Glutamatergic neuron (in vitro differentiated cells): Measurements from ENCODE around the gene PIK3R4. TPM values are rescaled to one million over a fixed set of nuclear protein-coding genes. Genes with fewer than 3 reads are reported as not detected.

Source experiments
- DNase-seq: peaks from one replicate; pipeline ENCODE4 v3.0.0; 2022
- H3K27ac Mint-ChIP-seq: one replicate; pipeline ENCODE4 v1.8.0; 2020; ENCODE audit warnings: mild to moderate bottlenecking, mixed read lengths, inconsistent platforms; ENCODE audit not compliant: unreplicated experiment
- H3K27me3 Mint-ChIP-seq: one replicate; pipeline ENCODE4 v1.8.0; 2020; ENCODE audit warnings: mild to moderate bottlenecking, moderate library complexity, mixed read lengths, inconsistent platforms; ENCODE audit not compliant: unreplicated experiment
- H3K36me3 Mint-ChIP-seq: one replicate; pipeline ENCODE4 v1.8.0; 2020; ENCODE audit warnings: mild to moderate bottlenecking, mixed read lengths, inconsistent platforms; ENCODE audit not compliant: unreplicated experiment
- H3K4me1 Mint-ChIP-seq: one replicate; pipeline ENCODE4 v1.8.0; 2020; ENCODE audit warnings: mild to moderate bottlenecking, low read depth, mixed read lengths, inconsistent platforms; ENCODE audit not compliant: unreplicated experiment
- H3K4me3 Mint-ChIP-seq: one replicate; pipeline ENCODE4 v1.8.0; 2020; ENCODE audit warnings: mild to moderate bottlenecking, mixed read lengths, inconsistent platforms; ENCODE audit not compliant: unreplicated experiment
- H3K9me3 Mint-ChIP-seq: one replicate; pipeline ENCODE4 v1.8.0; 2020; ENCODE audit warnings: mild to moderate bottlenecking, moderate library complexity, mixed read lengths, inconsistent platforms; ENCODE audit not compliant: unreplicated experiment
- total RNA-seq: library from RNA; stranded (reverse); fragmentation: NEBNext Ultra II Directional; extraction: Animal tissue kit (Norgen Biotek cat#: 25700); gene quantifications from one replicate; pipeline ENCODE4 v1.2.1, GENCODE V29; 2021; ENCODE audit not compliant: unreplicated experiment
- TF ChIP-seq, protein P1 (sequence below): fragments of 200-600 bp; sonication (generic); IDR thresholded peaks from one replicate; pipeline ENCODE4 v1.5.0; 2021; ENCODE audit not compliant: partially characterized antibody, unreplicated experiment

Gene PIK3R4
- total RNA-seq, 1 donor from 2014 or later, result 19.4 TPM

DNA sequence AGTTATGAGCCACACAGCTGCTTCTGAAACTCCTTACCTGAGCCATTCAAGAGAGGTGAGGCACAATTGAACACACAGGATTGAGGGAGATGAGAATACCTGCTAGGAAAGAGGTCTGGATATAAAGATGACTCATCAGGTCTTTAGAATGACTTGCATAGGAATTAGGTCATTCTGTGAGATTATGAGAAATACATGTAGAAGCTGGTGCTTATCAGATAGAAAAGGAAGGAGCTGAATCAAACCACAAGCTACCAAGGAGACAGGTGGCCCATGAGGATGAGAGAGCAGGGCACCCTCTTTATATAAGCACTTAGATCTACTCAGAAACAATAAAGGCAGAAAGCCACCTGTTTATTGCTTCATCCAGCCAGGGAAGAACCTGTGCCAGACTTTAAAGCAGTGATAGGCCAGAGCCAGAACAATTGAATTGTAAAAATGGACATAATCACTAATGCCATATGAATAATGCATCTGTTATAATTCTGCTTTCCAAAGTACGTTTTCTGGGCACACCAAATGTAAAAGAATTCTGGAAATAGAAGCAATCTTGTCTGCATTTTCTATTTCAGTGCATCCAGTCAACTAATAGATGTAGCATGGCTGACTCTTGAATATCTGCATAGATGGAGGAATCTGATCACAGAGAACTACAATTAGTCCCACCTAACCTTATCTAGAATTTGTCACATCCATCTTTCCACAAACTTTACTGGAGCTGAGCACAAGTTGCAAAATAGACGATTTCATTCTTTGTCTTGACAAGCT is 74.9 kb downstream of the PIK3R4 start:
- Mint-ChIP-seq H3K4me3 (no peak overlapping the region), H3K27me3 (no peaks in the 10 kb centered on the region), H3K27ac (peak overlapping the region; percentile 26), H3K4me1 (peaks cover 9% of the 10 kb centered on the region), H3K36me3 (no peaks in the 10 kb centered on the region), H3K9me3 (peaks cover 1% of the 10 kb centered on the region)
- TF ChIP-seq, protein P1, sequence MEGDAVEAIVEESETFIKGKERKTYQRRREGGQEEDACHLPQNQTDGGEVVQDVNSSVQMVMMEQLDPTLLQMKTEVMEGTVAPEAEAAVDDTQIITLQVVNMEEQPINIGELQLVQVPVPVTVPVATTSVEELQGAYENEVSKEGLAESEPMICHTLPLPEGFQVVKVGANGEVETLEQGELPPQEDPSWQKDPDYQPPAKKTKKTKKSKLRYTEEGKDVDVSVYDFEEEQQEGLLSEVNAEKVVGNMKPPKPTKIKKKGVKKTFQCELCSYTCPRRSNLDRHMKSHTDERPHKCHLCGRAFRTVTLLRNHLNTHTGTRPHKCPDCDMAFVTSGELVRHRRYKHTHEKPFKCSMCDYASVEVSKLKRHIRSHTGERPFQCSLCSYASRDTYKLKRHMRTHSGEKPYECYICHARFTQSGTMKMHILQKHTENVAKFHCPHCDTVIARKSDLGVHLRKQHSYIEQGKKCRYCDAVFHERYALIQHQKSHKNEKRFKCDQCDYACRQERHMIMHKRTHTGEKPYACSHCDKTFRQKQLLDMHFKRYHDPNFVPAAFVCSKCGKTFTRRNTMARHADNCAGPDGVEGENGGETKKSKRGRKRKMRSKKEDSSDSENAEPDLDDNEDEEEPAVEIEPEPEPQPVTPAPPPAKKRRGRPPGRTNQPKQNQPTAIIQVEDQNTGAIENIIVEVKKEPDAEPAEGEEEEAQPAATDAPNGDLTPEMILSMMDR, result no peak
- no peak for DNase-seq

DNA sequence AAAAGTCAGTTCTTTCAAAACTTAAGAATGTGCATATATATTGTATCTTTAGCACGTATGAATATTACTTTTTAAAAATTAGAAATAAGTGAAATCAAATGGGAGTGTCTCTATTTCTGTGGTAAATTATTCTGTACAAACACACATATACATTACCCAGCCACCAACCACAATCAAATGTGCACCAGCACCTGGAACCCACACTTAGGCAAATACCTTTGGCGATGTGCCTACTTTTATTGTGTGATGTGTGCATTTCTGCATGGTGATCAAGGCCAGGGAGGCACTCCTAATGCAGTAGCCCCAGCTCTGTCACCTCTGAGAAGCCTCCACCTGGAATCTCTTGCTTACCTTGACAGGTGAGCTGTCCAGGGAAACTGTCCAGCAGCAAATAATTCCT is 76.9 kb downstream of the PIK3R4 start:
- Mint-ChIP-seq H3K27me3 (no peaks in the 10 kb centered on the region), H3K4me3 (no peak overlapping the region), H3K4me1 (peaks cover 9% of the 10 kb centered on the region), H3K36me3 (no peaks in the 10 kb centered on the region), H3K27ac (no peak overlapping the region), H3K9me3 (peaks cover 1% of the 10 kb centered on the region)
- TF ChIP-seq, protein P1, result no peak
- no peak for DNase-seq

DNA sequence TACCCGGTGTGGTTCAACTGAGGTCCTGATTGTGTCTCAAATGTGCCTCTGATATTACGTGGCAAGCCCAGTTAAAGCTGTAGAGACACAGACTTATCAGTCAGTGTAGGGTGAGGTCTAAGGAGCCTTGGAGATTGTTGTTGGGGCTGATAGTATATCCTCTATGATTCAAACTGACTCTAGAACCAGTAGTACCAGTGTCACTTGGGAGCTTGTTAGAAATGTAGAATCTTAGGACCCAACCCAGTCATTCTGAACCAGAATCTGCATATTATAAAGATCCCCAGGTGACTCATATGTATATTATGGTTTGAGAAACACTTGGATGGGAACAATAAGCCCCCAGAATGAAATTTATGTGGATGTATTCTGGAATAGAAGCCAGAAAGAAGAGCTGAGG is 83.5 kb downstream of the PIK3R4 start:
- DNase-seq, result no peak

DNA sequence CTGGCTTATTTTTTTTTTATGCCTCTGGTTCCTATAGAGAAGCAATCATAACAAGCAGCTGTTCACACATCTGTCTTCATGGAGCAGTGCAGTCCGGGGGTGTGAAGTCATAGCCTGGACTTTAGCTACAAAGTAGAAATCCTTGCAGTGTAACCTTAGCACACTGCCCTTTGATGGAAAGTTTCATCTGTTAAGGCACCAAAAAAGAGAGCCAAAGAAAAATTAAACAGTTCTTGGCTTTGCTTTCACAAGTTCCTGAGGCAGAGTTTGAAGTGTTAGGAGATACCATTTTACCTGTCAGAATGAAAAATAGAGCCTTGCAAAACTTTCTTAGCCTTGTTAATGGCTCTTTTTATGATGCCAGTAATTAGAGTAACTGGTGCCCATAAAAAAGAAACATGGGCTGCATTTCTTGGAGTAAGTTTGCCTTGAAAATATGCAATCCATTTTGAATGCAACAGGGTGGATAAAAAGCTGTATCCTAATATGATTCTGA is 84.1 kb downstream of the PIK3R4 start:
- Mint-ChIP-seq H3K27me3 (no peaks in the 10 kb centered on the region), H3K4me3 (no peak overlapping the region), H3K36me3 (no peaks in the 10 kb centered on the region), H3K4me1 (no peaks in the 10 kb centered on the region), H3K27ac (no peak overlapping the region), H3K9me3 (no peaks in the 10 kb centered on the region)
- no peak for DNase-seq
- TF ChIP-seq, protein P1, result no peak

More for the DNA sequence above, 83.5 kb downstream of the PIK3R4 start:
- Mint-ChIP-seq H3K27me3 (no peaks in the 10 kb centered on the region), H3K4me3 (no peak overlapping the region), H3K36me3 (no peaks in the 10 kb centered on the region), H3K4me1 (no peaks in the 10 kb centered on the region), H3K9me3 (no peaks in the 10 kb centered on the region), H3K27ac (no peak overlapping the region)
- TF ChIP-seq, protein P1, result no peak
